ENCODE results near the gene VPS8. TPM values are rescaled to one million over a fixed set of nuclear protein-coding genes. Genes with fewer than 3 reads are reported as not detected.

The VPS8 gene
- total RNA-seq, 1 experiment from 2014 or later, result 37.6 TPM

DNA sequence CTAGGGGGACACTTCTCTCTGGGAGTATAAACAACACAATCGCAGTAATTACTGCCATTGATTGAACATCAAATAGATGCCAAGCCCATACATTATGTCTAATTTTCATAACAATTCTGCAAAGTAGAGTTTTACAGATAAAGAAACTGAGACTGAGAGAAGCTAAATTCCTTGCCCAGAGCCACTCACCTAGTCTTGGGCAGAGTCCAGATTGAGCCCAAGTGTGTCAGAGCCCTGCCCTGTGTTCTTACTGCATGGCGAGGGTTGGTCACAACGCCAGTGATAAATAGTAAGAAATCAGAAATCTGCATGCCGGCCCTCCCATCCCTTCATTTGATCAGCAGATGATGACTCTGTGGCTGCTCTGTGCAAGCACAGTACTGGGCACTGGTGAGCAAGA is 234.6 kb downstream of the VPS8 start:
- Histone ChIP-seq H3K36me3 (ENCODE audit: control insufficient read depth in 1 of 2, insufficient read depth in 2 of 2, low read length in 2 of 2) (0 out of 4 replicates have a peak, but pooled peaks cover 0 to 2% of the 10 kb centered on the region in 2 experiments), H2AFZ (ENCODE audit: low read depth, low read length, poor library complexity, severe bottlenecking) (no peak overlapping the region), H3K79me2 (ENCODE audit: insufficient read depth, low read length) (no peaks in the 10 kb centered on the region), H3K27ac (ENCODE audit: low read depth, low read length) (no peak overlapping the region), H3K4me3 (replicated peaks in 1 of 2; ENCODE audit: low read depth in 1 of 2, low read length in 2 of 2) (no peak overlapping the region), H3K9ac (ENCODE audit: low read length) (no peak overlapping the region), H3K27me3 (ENCODE audit: insufficient read depth, low read length) (no peaks in the 10 kb centered on the region), H3K9me3 (ENCODE audit: control insufficient read depth in 1 of 2, insufficient read depth in 1 of 2, low read depth in 1 of 2, low read length in 2 of 2) (no peaks in the 10 kb centered on the region), H3K4me1 (ENCODE audit: control insufficient read depth in 1 of 2, insufficient read depth in 2 of 2, low read length in 2 of 2) (no peaks in the 10 kb centered on the region), H4K20me1 (ENCODE audit: insufficient read depth) (no peaks in the 10 kb centered on the region), H3K9me2 (ENCODE audit: insufficient read depth) (no peaks in the 10 kb centered on the region), H3K4me2 (ENCODE audit: low read length) (no peak overlapping the region)
- RAD21 ChIA-PET (ENCODE audit: low non-redundant PET in 1 of 2, low total read pairs in 2 of 2, uncharacterized antibody in 2 of 2, unreplicated experiment in 2 of 2), result no interaction called here
- POLR2A ChIA-PET, result no interaction called here
- ATAC-seq (no peak), DNase-seq (ENCODE audit: low read depth, low spot score) (no peak)
- no TSS peak for BruUV-seq (replicated peaks)
- CTCF ChIA-PET, result no interaction called here
- TF ChIP-seq, protein P1, sequence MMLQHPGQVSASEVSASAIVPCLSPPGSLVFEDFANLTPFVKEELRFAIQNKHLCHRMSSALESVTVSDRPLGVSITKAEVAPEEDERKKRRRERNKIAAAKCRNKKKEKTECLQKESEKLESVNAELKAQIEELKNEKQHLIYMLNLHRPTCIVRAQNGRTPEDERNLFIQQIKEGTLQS (IDR thresholded peaks at IDR 0.05), result no peak
- TF ChIP-seq SP1 (IDR thresholded peaks at IDR 0.05; ENCODE audit: low read depth), result no peak
- no peak for TF ChIP-seq JUND (IDR thresholded peaks at IDR 0.05)
- no peak for TF ChIP-seq EGR1 (IDR thresholded peaks at IDR 0.05; ENCODE audit: low read depth)
- no peak for TF ChIP-seq FOSL1 (IDR thresholded peaks at IDR 0.05; ENCODE audit: low read depth)
- no peak for TF ChIP-seq ELF1 (IDR thresholded peaks at IDR 0.05; ENCODE audit: borderline replicate concordance, low read depth)
- TF ChIP-seq TCF7L2 (IDR thresholded peaks at IDR 0.05; ENCODE audit: borderline replicate concordance, extremely low read depth, insufficient read depth, insufficient read length), result no peak
- no peak for TF ChIP-seq EZH2phosphoT487 (IDR thresholded peaks at IDR 0.05; ENCODE audit: borderline replicate concordance)
- TF ChIP-seq ZNF274 (IDR thresholded peaks at IDR 0.05; ENCODE audit: low read depth, low read length), result no peak
- TF ChIP-seq, protein P2, sequence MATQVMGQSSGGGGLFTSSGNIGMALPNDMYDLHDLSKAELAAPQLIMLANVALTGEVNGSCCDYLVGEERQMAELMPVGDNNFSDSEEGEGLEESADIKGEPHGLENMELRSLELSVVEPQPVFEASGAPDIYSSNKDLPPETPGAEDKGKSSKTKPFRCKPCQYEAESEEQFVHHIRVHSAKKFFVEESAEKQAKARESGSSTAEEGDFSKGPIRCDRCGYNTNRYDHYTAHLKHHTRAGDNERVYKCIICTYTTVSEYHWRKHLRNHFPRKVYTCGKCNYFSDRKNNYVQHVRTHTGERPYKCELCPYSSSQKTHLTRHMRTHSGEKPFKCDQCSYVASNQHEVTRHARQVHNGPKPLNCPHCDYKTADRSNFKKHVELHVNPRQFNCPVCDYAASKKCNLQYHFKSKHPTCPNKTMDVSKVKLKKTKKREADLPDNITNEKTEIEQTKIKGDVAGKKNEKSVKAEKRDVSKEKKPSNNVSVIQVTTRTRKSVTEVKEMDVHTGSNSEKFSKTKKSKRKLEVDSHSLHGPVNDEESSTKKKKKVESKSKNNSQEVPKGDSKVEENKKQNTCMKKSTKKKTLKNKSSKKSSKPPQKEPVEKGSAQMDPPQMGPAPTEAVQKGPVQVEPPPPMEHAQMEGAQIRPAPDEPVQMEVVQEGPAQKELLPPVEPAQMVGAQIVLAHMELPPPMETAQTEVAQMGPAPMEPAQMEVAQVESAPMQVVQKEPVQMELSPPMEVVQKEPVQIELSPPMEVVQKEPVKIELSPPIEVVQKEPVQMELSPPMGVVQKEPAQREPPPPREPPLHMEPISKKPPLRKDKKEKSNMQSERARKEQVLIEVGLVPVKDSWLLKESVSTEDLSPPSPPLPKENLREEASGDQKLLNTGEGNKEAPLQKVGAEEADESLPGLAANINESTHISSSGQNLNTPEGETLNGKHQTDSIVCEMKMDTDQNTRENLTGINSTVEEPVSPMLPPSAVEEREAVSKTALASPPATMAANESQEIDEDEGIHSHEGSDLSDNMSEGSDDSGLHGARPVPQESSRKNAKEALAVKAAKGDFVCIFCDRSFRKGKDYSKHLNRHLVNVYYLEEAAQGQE (IDR thresholded peaks at IDR 0.05; ENCODE audit: low read depth), result no peak
- intact Hi-C loops (cut with micrococcal nuclease), result no loop called here

Measured in HCT116 (cell line).